WI38 (cell line): Measurements from ENCODE around the gene PRKCE.

Experiments
- H3K4me3 ChIP-seq: 2 replicates; pipeline ENCODE4 v1.5.1; 2011; ENCODE audit warnings: low read depth, mild to moderate bottlenecking, control low read depth, low read length
- CTCF ChIP-seq: IDR thresholded peaks from 2 replicates; pipeline ENCODE4 v1.5.1; 2012; ENCODE audit warnings: low read depth, mild to moderate bottlenecking, control low read depth, low read length

PRKCE gene

GRCh38 chr2:45789961-45790723 is 138.7 kb downstream of the PRKCE start:
- no peak overlapping the region for H3K4me3 ChIP-seq
- no peak for TF ChIP-seq CTCF

GRCh38 chr2:45793305-45793962 is 142.0 kb downstream of the PRKCE start:
- no peak overlapping the region for H3K4me3 ChIP-seq
- TF ChIP-seq CTCF: no peak

- TF ChIP-seq CTCF: no peak
- no peak overlapping the region for H3K4me3 ChIP-seq
These were observed 142.7 kb downstream of the PRKCE start for GRCh38 chr2:45794134-45794617.

GRCh38 chr2:45796500-45796899 is 145.0 kb downstream of the PRKCE start:
- no peak overlapping the region for H3K4me3 ChIP-seq
- no peak for TF ChIP-seq CTCF

GRCh38 chr2:45797451-45798230 is 146.2 kb downstream of the PRKCE start:
- no peak for TF ChIP-seq CTCF
- H3K4me3 ChIP-seq: no peak overlapping the region

- H3K4me3 ChIP-seq: no peak overlapping the region
- no peak for TF ChIP-seq CTCF
These were observed 148.4 kb downstream of the PRKCE start for GRCh38 chr2:45799679-45800381.
